HepG2 (cell line): Measurements from ENCODE around the gene ANKRD60. TPM values are rescaled to one million over a fixed set of nuclear protein-coding genes. Genes with fewer than 3 reads are reported as not detected.
A peak's percentile ranks its signal among the peaks of the same experiment; 100 is the strongest.

Source experiments
- ARID2 ChIP-seq: sonication (generic); formaldehyde crosslinking; IDR thresholded peaks from 2 replicates; pipeline ENCODE4 v1.8.1; 2022; ENCODE audit warnings: mild to moderate bottlenecking, missing genetic modification reagents, borderline replicate concordance
- BHLHE40 ChIP-seq: IDR thresholded peaks from 2 replicates; pipeline ENCODE4 v1.6.1; 2011; ENCODE audit warnings: low read length, improper control_type of control experiment
- CHD2 ChIP-seq: IDR thresholded peaks from 2 replicates; pipeline ENCODE4 v1.6.1; 2011; ENCODE audit warnings: low read depth, low read length, improper control_type of control experiment
- HNF1A ChIP-seq, 2 experiments: sonication (generic) in 1 of 2; formaldehyde crosslinking in 1 of 2; IDR thresholded peaks; 2 replicates each; pipeline versions ENCODE4 v1.4.0 to v1.6.1; 2016 to 2020; ENCODE audit warnings: borderline replicate concordance in 1 of 2, low read depth in 1 of 2, mild to moderate bottlenecking in 1 of 2, missing genetic modification reagents in 1 of 2
- HNF4A ChIP-seq: sonication (generic); formaldehyde crosslinking; IDR thresholded peaks from 2 replicates; pipeline ENCODE4 v1.4.0; 2020; ENCODE audit warnings: missing genetic modification reagents
- MXD4 ChIP-seq: IDR thresholded peaks from 2 replicates; pipeline ENCODE4 v1.6.1; 2016; ENCODE audit warnings: mild to moderate bottlenecking, missing biosample characterization, missing genetic modification reagents
- SMAD1 ChIP-seq: sonication (generic); formaldehyde crosslinking; IDR thresholded peaks from 2 replicates; pipeline ENCODE4 v1.4.0; 2020; ENCODE audit warnings: missing genetic modification reagents, low read depth, mild to moderate bottlenecking, borderline replicate concordance
- SMAD3 ChIP-seq: sonication (generic); formaldehyde crosslinking; IDR thresholded peaks from 2 replicates; pipeline ENCODE4 v1.4.0; 2020; ENCODE audit warnings: missing genetic modification reagents
- TAF1 ChIP-seq: sonication (generic); formaldehyde crosslinking; IDR thresholded peaks from 2 replicates; pipeline ENCODE4 v1.4.0; 2020; ENCODE audit warnings: missing genetic modification reagents
- TBP ChIP-seq: sonication (generic); formaldehyde crosslinking; IDR thresholded peaks from 2 replicates; pipeline ENCODE4 v1.5.0; 2020; ENCODE audit warnings: missing genetic modification reagents
- ZNF232 ChIP-seq: sonication (generic); formaldehyde crosslinking; IDR thresholded peaks from 2 replicates; pipeline ENCODE4 v1.4.0; 2020; ENCODE audit warnings: missing genetic modification reagents, borderline replicate concordance
- ZNF235 ChIP-seq: sonication (generic); formaldehyde crosslinking; IDR thresholded peaks from 2 replicates; pipeline ENCODE4 v1.8.1; 2023; ENCODE audit warnings: mild to moderate bottlenecking, missing genetic modification reagents, borderline replicate concordance
- ZNF263 ChIP-seq: sonication (generic); formaldehyde crosslinking; IDR thresholded peaks from 2 replicates; pipeline ENCODE4 v1.4.0; 2020; ENCODE audit warnings: missing genetic modification reagents
- ZNF331 ChIP-seq: sonication (generic); formaldehyde crosslinking; IDR thresholded peaks from 2 replicates; pipeline ENCODE4 v1.4.0; 2020; ENCODE audit warnings: missing genetic modification reagents
- ZNF564 ChIP-seq: sonication (generic); formaldehyde crosslinking; IDR thresholded peaks from 2 replicates; pipeline ENCODE4 v1.8.1; 2023; ENCODE audit warnings: mild to moderate bottlenecking, missing genetic modification reagents
- ZNF790 ChIP-seq: sonication (generic); formaldehyde crosslinking; IDR thresholded peaks from 2 replicates; pipeline ENCODE4 v1.8.0; 2022; ENCODE audit warnings: missing genetic modification reagents, mild to moderate bottlenecking, borderline replicate concordance
- ZSCAN21 ChIP-seq: sonication (generic); formaldehyde crosslinking; IDR thresholded peaks from 2 replicates; pipeline ENCODE4 v1.8.0; 2022; ENCODE audit warnings: mild to moderate bottlenecking, missing genetic modification reagents, moderate library complexity, borderline replicate concordance
- polyA plus RNA-seq, 8 experiments: library from polyadenylated mRNA; depleted of rRNA in 3 of 8; stranded (reverse) in 7 of 8; unstranded in 1 of 8; fragments of >200 nt; fragmentation: Illumina TruSeq in 4 of 8; extraction: Trizol in 4 of 8; gene quantifications; 2 replicates each; pipeline versions ENCODE4 v1.2.1 to v1.2.3, GENCODE V29; 2011 to 2016; ENCODE audit warnings: low read depth in 4 of 8, missing spikeins in 1 of 8, mixed read lengths in 1 of 8; ENCODE audit not compliant: insufficient read depth in 1 of 8
- total RNA-seq, 5 experiments: library from RNA; depleted of rRNA; stranded (reverse); fragments of >200 nt; fragmentation: Illumina TruSeq; extraction: Trizol; gene quantifications; 2 replicates each; pipeline ENCODE4 v1.2.3, GENCODE V29; 2016; ENCODE audit warnings: low read depth in 1 of 5
- TF ChIP-seq, protein P1 (sequence below): sonication (generic); formaldehyde crosslinking; IDR thresholded peaks from 2 replicates; pipeline ENCODE4 v1.8.1; 2023; ENCODE audit warnings: missing genetic modification reagents, mild to moderate bottlenecking, borderline replicate concordance
- TF ChIP-seq, protein P2 (sequence below): IDR thresholded peaks from 2 replicates; pipeline ENCODE4 v1.6.1; 2012; ENCODE audit warnings: inconsistent platforms
- TF ChIP-seq, protein P3 (sequence below): IDR thresholded peaks from 2 replicates; pipeline ENCODE4 v1.6.1; 2016; ENCODE audit warnings: mild to moderate bottlenecking
- TF ChIP-seq, protein P4 (sequence below): sonication (generic); formaldehyde crosslinking; IDR thresholded peaks from 2 replicates; pipeline ENCODE4 v1.4.0; 2020; ENCODE audit warnings: missing genetic modification reagents, mild to moderate bottlenecking, borderline replicate concordance

The ANKRD60 gene
- total and polyA plus RNA-seq, 2 of the 13 experiments (the other 11 are each of a cell fraction or from before 2014, with no cell fraction given) = not detected

GRCh38 chr20:58236612-58237317, 8.3 kb upstream of the ANKRD60 start (continued):
- TF ChIP-seq ZNF232 (CRISPR knock-in tag) (0 out of 2 replicates have a peak, but pooled peaks have one; percentile 15), TBP (no peak), ZSCAN21 (CRISPR knock-in tag) (no peak), ZNF263 (CRISPR knock-in tag) (peak; percentile 53), ZNF564 (CRISPR knock-in tag) (no peak), SMAD1 (no peak), ZNF790 (no peak), BHLHE40 (0 out of 2 replicates have a peak, but pooled peaks have one; percentile 35), HNF4A (CRISPR knock-in tag) (no peak), ARID2 (CRISPR knock-in tag) (0 out of 2 replicates have a peak, but pooled peaks have one; percentile 24), MXD4 (0 out of 2 replicates have a peak, but pooled peaks have one; percentile 31), CHD2 (peak; percentile 39; the same call in 1 of the 2 replicates), TAF1 (no peak), HNF1A (IDR thresholded peaks at IDR 0.05; ENCODE audit: low read depth) (no peak), HNF1A (CRISPR knock-in tag; IDR thresholded peaks at IDR 0.05; ENCODE audit: borderline replicate concordance) (no peak), SMAD3 (CRISPR knock-in tag) (0 out of 2 replicates have a peak, but pooled peaks have one; percentile 22), ZNF235 (CRISPR knock-in tag) (no peak), ZNF331 (CRISPR knock-in tag) (peak; percentile 73)
- TF ChIP-seq, protein P1, sequence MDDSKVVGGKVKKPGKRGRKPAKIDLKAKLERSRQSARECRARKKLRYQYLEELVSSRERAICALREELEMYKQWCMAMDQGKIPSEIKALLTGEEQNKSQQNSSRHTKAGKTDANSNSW = no peak
- TF ChIP-seq, protein P2, sequence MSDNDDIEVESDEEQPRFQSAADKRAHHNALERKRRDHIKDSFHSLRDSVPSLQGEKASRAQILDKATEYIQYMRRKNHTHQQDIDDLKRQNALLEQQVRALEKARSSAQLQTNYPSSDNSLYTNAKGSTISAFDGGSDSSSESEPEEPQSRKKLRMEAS = peak; percentile 88
- TF ChIP-seq, protein P3, sequence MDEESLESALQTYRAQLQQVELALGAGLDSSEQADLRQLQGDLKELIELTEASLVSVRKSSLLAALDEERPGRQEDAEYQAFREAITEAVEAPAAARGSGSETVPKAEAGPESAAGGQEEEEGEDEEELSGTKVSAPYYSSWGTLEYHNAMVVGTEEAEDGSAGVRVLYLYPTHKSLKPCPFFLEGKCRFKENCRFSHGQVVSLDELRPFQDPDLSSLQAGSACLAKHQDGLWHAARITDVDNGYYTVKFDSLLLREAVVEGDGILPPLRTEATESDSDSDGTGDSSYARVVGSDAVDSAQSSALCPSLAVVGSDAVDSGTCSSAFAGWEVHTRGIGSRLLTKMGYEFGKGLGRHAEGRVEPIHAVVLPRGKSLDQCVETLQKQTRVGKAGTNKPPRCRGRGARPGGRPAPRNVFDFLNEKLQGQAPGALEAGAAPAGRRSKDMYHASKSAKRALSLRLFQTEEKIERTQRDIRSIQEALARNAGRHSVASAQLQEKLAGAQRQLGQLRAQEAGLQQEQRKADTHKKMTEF (CRISPR knock-in tag) = peak; percentile 72; the same call in 1 of the 2 replicates
- TF ChIP-seq, protein P4, sequence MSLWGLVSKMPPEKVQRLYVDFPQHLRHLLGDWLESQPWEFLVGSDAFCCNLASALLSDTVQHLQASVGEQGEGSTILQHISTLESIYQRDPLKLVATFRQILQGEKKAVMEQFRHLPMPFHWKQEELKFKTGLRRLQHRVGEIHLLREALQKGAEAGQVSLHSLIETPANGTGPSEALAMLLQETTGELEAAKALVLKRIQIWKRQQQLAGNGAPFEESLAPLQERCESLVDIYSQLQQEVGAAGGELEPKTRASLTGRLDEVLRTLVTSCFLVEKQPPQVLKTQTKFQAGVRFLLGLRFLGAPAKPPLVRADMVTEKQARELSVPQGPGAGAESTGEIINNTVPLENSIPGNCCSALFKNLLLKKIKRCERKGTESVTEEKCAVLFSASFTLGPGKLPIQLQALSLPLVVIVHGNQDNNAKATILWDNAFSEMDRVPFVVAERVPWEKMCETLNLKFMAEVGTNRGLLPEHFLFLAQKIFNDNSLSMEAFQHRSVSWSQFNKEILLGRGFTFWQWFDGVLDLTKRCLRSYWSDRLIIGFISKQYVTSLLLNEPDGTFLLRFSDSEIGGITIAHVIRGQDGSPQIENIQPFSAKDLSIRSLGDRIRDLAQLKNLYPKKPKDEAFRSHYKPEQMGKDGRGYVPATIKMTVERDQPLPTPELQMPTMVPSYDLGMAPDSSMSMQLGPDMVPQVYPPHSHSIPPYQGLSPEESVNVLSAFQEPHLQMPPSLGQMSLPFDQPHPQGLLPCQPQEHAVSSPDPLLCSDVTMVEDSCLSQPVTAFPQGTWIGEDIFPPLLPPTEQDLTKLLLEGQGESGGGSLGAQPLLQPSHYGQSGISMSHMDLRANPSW (CRISPR knock-in tag) = no peak
